H1 (cell line): ENCODE data around the gene ARMH1. TPM values are rescaled to one million over a fixed set of nuclear protein-coding genes. Genes with fewer than 3 reads are reported as not detected.

Experiments
- CTCF ChIA-PET: fragments of 300-600 bp; sonication (Branson Sonifier 250); formaldehyde crosslinking; loops from one replicate; lab custom pipeline; 2021; ENCODE audit not compliant: partially characterized antibody; lab: Charles Lee
- POLR2A ChIA-PET: fragments of 300-600 bp; sonication (Branson Sonifier 250); formaldehyde crosslinking; loops from one replicate; lab custom pipeline; 2021; ENCODE audit warnings: inconsistent platforms; ENCODE audit not compliant: partially characterized antibody; lab: Charles Lee
- DNase-seq, 2 experiments: peaks; one replicate each; pipeline versions ENCODE4 v3.0.0 to v3.0.0-alpha.2; 2010 to 2022; ENCODE audit warnings: low spot score in 2 of 2, low read depth in 1 of 2, mixed read lengths in 1 of 2
- FAIRE-seq: peaks from 2 replicates; lab custom pipeline; 2011; peaks lifted over from hg19 to GRCh38; lab: Jason Lieb, UNC
- H2AFZ ChIP-seq: 2 replicates; pipeline ENCODE4 v1.8.1; 2012; ENCODE audit warnings: low read length, inconsistent platforms
- H2AK5ac ChIP-seq: 2 replicates; pipeline ENCODE4 v1.6.1; 2013; ENCODE audit warnings: low read depth, low read length
- H2BK120ac ChIP-seq: replicated peaks from 2 replicates; pipeline ENCODE3; 2013; ENCODE audit warnings: low read depth, low read length, inconsistent platforms
- H2BK12ac ChIP-seq: 2 replicates; pipeline ENCODE4 v1.6.1; 2013; ENCODE audit warnings: low read depth, low read length
- H2BK15ac ChIP-seq: 2 replicates; pipeline ENCODE4 v1.6.1; 2013; ENCODE audit warnings: low read length
- H2BK20ac ChIP-seq: 2 replicates; pipeline ENCODE4 v1.6.1; 2013; ENCODE audit warnings: low read length
- H2BK5ac ChIP-seq: 2 replicates; pipeline ENCODE4 v1.6.1; 2013; ENCODE audit warnings: low read depth, low read length
- H3K14ac ChIP-seq: 2 replicates; pipeline ENCODE4 v1.6.1; 2013; ENCODE audit warnings: inconsistent platforms; ENCODE audit not compliant: insufficient read length
- H3K18ac ChIP-seq: 2 replicates; pipeline ENCODE4 v1.6.1; 2013; ENCODE audit warnings: low read length; ENCODE audit errors: extremely low read depth
- H3K23ac ChIP-seq: 2 replicates; pipeline ENCODE4 v1.6.1; 2013; ENCODE audit warnings: inconsistent platforms; ENCODE audit not compliant: insufficient read length
- H3K23me2 ChIP-seq: 2 replicates; pipeline ENCODE4 v1.6.1; 2013; ENCODE audit warnings: low read depth, low read length
- H3K27ac ChIP-seq: 2 replicates; pipeline ENCODE4 v1.6.1; 2011; ENCODE audit warnings: low read depth, low read length, inconsistent platforms
- H3K27me3 ChIP-seq, 4 experiments: replicated peaks in 1 of 4; 1 replicate in 1 of 4; 2 replicates in 3 of 4; pipeline versions ENCODE4 v1.6.1 to v1.8.1; 2011 to 2013; ENCODE audit warnings: low read length in 3 of 4, mild to moderate bottlenecking in 3 of 4, inconsistent platforms in 2 of 4, mixed read lengths in 2 of 4, moderate library complexity in 1 of 4; ENCODE audit not compliant: control insufficient read depth in 3 of 4, insufficient read depth in 3 of 4; ENCODE audit errors: extremely low read depth in 1 of 4
- H3K36me3 ChIP-seq, 4 experiments: 2 replicates each; pipeline versions ENCODE4 v1.6.1 to v1.8.1; 2011 to 2013; ENCODE audit warnings: mild to moderate bottlenecking in 4 of 4, low read length in 3 of 4, moderate library complexity in 2 of 4, control low read depth in 1 of 4, inconsistent platforms in 1 of 4; ENCODE audit not compliant: insufficient read depth in 4 of 4, control insufficient read depth in 2 of 4
- H3K4ac ChIP-seq: replicated peaks from 2 replicates; pipeline ENCODE3; 2013; ENCODE audit warnings: low read length, low read depth, mixed read lengths, inconsistent platforms; ENCODE audit not compliant: insufficient read length
- H3K4me1 ChIP-seq, 4 experiments: replicated peaks in 1 of 4; 1 replicate in 1 of 4; 2 replicates in 3 of 4; pipeline versions ENCODE4 v1.6.1 to v1.8.1; 2011 to 2013; ENCODE audit warnings: low read length in 3 of 4, inconsistent platforms in 2 of 4, mixed read lengths in 1 of 4; ENCODE audit not compliant: insufficient read depth in 4 of 4, control insufficient read depth in 3 of 4
- H3K4me2 ChIP-seq, 2 experiments: 2 replicates each; pipeline versions ENCODE4 v1.6.1 to v1.8.1; 2011 to 2013; ENCODE audit warnings: low read depth in 2 of 2, low read length in 2 of 2, control low read depth in 1 of 2, inconsistent platforms in 1 of 2, mild to moderate bottlenecking in 1 of 2; ENCODE audit not compliant: insufficient read depth in 1 of 2
- H3K4me3 ChIP-seq, 4 experiments: fragments of 200-600, 300-600 bp in 1 of 4; sonication (generic), shearing (Covaris generic), sonication (Bioruptor Twin) in 1 of 4; 2 replicates each; pipeline versions ENCODE4 v1.5.1 to v1.8.1; 2011 to 2016; ENCODE audit warnings: low read length in 4 of 4, low read depth in 3 of 4, control low read depth in 2 of 4, inconsistent platforms in 2 of 4, mild to moderate bottlenecking in 2 of 4, mixed read lengths in 1 of 4, moderate library complexity in 1 of 4; ENCODE audit not compliant: insufficient read depth in 2 of 4; ENCODE audit errors: extremely low read depth in 1 of 4
- H3K56ac ChIP-seq: replicated peaks from 2 replicates; pipeline ENCODE3; 2013; ENCODE audit warnings: low read depth, mild to moderate bottlenecking, mixed read lengths, low read length, inconsistent platforms; ENCODE audit not compliant: insufficient read length
- H3K79me1 ChIP-seq: 2 replicates; pipeline ENCODE4 v1.6.1; 2013; ENCODE audit warnings: low read depth, low read length, control low read depth
- H3K79me2 ChIP-seq, 2 experiments: 2 replicates each; pipeline versions ENCODE4 v1.6.1 to v1.8.1; 2012 to 2013; ENCODE audit warnings: low read length in 2 of 2, mild to moderate bottlenecking in 2 of 2, inconsistent platforms in 1 of 2; ENCODE audit not compliant: insufficient read depth in 2 of 2, control insufficient read depth in 1 of 2
- H3K9ac ChIP-seq, 4 experiments: replicated peaks in 1 of 4; 1 replicate in 1 of 4; 2 replicates in 3 of 4; pipeline versions ENCODE4 v1.6.1 to v1.8.1; 2011 to 2013; ENCODE audit warnings: low read depth in 3 of 4, low read length in 3 of 4, control low read depth in 2 of 4, mild to moderate bottlenecking in 2 of 4, moderate library complexity in 2 of 4, inconsistent platforms in 1 of 4; ENCODE audit errors: extremely low read depth in 1 of 4
- H3K9me3 ChIP-seq, 2 experiments: 2 replicates each; pipeline versions ENCODE4 v1.6.1 to v1.8.1; 2012 to 2013; ENCODE audit warnings: mild to moderate bottlenecking in 2 of 2, moderate library complexity in 2 of 2, control low read depth in 1 of 2, inconsistent platforms in 1 of 2, low read depth in 1 of 2, low read length in 1 of 2, mixed read lengths in 1 of 2; ENCODE audit not compliant: insufficient read depth in 2 of 2
- H4K20me1 ChIP-seq, 2 experiments: replicated peaks in 1 of 2; 2 replicates each; pipeline versions ENCODE3 to v1.8.1; 2011 to 2013; ENCODE audit warnings: inconsistent platforms in 2 of 2, low read length in 2 of 2, mild to moderate bottlenecking in 1 of 2; ENCODE audit not compliant: insufficient read depth in 2 of 2, control insufficient read depth in 1 of 2
- H4K5ac ChIP-seq: 2 replicates; pipeline ENCODE4 v1.6.1; 2013; ENCODE audit warnings: low read length, low read depth, mixed read lengths, inconsistent platforms; ENCODE audit not compliant: insufficient read length
- H4K8ac ChIP-seq: 2 replicates; pipeline ENCODE4 v1.8.0; 2013; ENCODE audit warnings: mild to moderate bottlenecking, moderate library complexity, low read length, inconsistent platforms; ENCODE audit not compliant: insufficient read depth; ENCODE audit errors: extremely low read depth
- H4K91ac ChIP-seq: replicated peaks from 2 replicates; pipeline ENCODE3; 2013; ENCODE audit warnings: low read length, mixed read lengths, inconsistent platforms; ENCODE audit not compliant: insufficient read length
- BRCA1 ChIP-seq: IDR thresholded peaks from 2 replicates; pipeline ENCODE4 v1.6.1; 2012; ENCODE audit warnings: low read depth, low read length, improper control_type of control experiment
- CHD2 ChIP-seq: IDR thresholded peaks from 2 replicates; pipeline ENCODE4 v1.6.1; 2012; ENCODE audit warnings: low read length, improper control_type of control experiment
- CREB1 ChIP-seq: IDR thresholded peaks from 2 replicates; pipeline ENCODE4 v1.6.1; 2012; ENCODE audit warnings: inconsistent platforms
- GTF2F1 ChIP-seq: IDR thresholded peaks from 2 replicates; pipeline ENCODE4 v1.6.1; 2012; ENCODE audit warnings: low read depth, low read length, improper control_type of control experiment, borderline replicate concordance
- KDM4A ChIP-seq: IDR thresholded peaks from one replicate; pipeline ENCODE4 v1.7.1; 2012; ENCODE audit warnings: low read depth, mild to moderate bottlenecking, moderate library complexity, low read length, inconsistent platforms; ENCODE audit not compliant: severe bottlenecking
- POLR2A ChIP-seq, 2 experiments: IDR thresholded peaks; 1 replicate in 1 of 2; 2 replicates in 1 of 2; pipeline ENCODE4 v1.6.1; 2011; ENCODE audit warnings: low read depth in 2 of 2, low read length in 2 of 2, mild to moderate bottlenecking in 2 of 2; ENCODE audit errors: control extremely low read depth in 1 of 2
- POLR2AphosphoS5 ChIP-seq: IDR thresholded peaks from 2 replicates; pipeline ENCODE4 v1.6.1; 2011; ENCODE audit warnings: low read depth, low read length
- SAP30 ChIP-seq: fragments of 300-600 bp; sonication (generic); IDR thresholded peaks from 2 replicates; pipeline ENCODE4 v1.7.1; 2012; ENCODE audit warnings: low read length, moderate library complexity, mild to moderate bottlenecking, inconsistent platforms; ENCODE audit not compliant: insufficient read depth, insufficient replicate concordance
- SIN3A ChIP-seq, 2 experiments: IDR thresholded peaks in 1 of 2; conservative IDR thresholded peaks in 1 of 2; 2 replicates each; pipeline ENCODE4 v1.6.1; 2011 to 2012; ENCODE audit warnings: low read length in 2 of 2, improper control_type of control experiment in 1 of 2, low read depth in 1 of 2, mild to moderate bottlenecking in 1 of 2
- TBP ChIP-seq: IDR thresholded peaks from 2 replicates; pipeline ENCODE4 v1.6.1; 2011; ENCODE audit warnings: low read depth, low read length, improper control_type of control experiment
- YY1 ChIP-seq: IDR thresholded peaks from 2 replicates; pipeline ENCODE4 v1.6.1; 2011; ENCODE audit warnings: low read depth, mild to moderate bottlenecking, low read length
- WGBS, 2 experiments: shearing (Covaris generic) in 1 of 2; methylation state at CpG; one replicate each; pipeline versions ENCODE4 v1.1.6 to v1.1.7; 2013 to 2015; ENCODE audit warnings: low lambda C conversion rate in 2 of 2, mixed read lengths in 2 of 2, inconsistent platforms in 1 of 2, low coverage in 1 of 2, missing lambda C conversion rate in 1 of 2; ENCODE audit not compliant: insufficient replicate concordance in 2 of 2, insufficient coverage in 1 of 2, insufficient read length in 1 of 2; ENCODE audit errors: extremely low coverage in 1 of 2, missing lambda C conversion rate in 1 of 2; 5-methylcytosine and 5-hydroxymethylcytosine counted together
- polyA plus RNA-seq, 7 experiments: library from polyadenylated mRNA; depleted of rRNA in 3 of 7; stranded (reverse) in 5 of 7; unstranded in 2 of 7; fragments of >200 nt in 5 of 7; fragments of 200-250 nt in 2 of 7; gene quantifications; 1 replicate in 5 of 7; 2 replicates in 1 of 7; 4 replicates in 1 of 7; pipeline versions ENCODE4 v1.2.1 to v1.2.3, GENCODE V29; 2011 to 2013; ENCODE audit warnings: missing spikeins in 2 of 7, mixed read lengths in 2 of 7
- total RNA-seq: library from RNA; stranded (reverse); fragmentation: NEBNext Ultra II Directional; extraction: Animal tissue kit (Norgen Biotek cat#: 25700); gene quantifications from 2 replicates; pipeline ENCODE4 v1.2.1, GENCODE V29; 2021

ARMH1 gene
- total and polyA plus RNA-seq, 2 of the 8 experiments (the other 6 are each of a cell fraction or from before 2014, with no cell fraction given), result 0.82 to 0.85 TPM

GRCh38 chr1:44739307-44740178, 65.0 kb downstream of the ARMH1 start, which contains the start of gene KIF2C:
Gene KIF2C (plus strand): TSS chr1:44739837. CDS start chr1:44739933, 96 bp downstream.
- Histone ChIP-seq H3K9ac (peak within 1 kb of the TSS; percentile 77 to 93 (median 87)), H3K23ac (no peak within 1 kb of the TSS), H3K4me3 (peak within 1 kb of the TSS; percentile 54 to 98 (median 94)), H4K5ac (peak within 1 kb of the TSS; percentile 26), H2AFZ (peak within 1 kb of the TSS; percentile 62), H3K4me2 (peak within 1 kb of the TSS; percentile 67 to 82), H3K9me3 (peaks cover 0 to 7% of the 10 kb centered on the region in 2 experiments; a peak in 1 of 4 replicates), H3K79me2 (peaks cover 2 to 30% of the 10 kb centered on the region in 2 experiments; a peak in 3 of 4 replicates), H3K4ac (peak within 1 kb of the TSS; percentile 48), H2BK20ac (no peak within 1 kb of the TSS), H3K79me1 (peaks cover 7% of the 10 kb centered on the region), H2BK120ac (peak within 1 kb of the TSS; percentile 2), H3K27me3 (no peaks in the 10 kb centered on the region), H2BK15ac (0 out of 2 replicates have a peak within 1 kb of the TSS, but pooled peaks have one; percentile 22), H2BK12ac (peak within 1 kb of the TSS; percentile 0; the same call in 1 of the 2 replicates), H3K56ac (peak within 1 kb of the TSS; percentile 50), H3K18ac (peak within 1 kb of the TSS; percentile 49), H4K20me1 (no peaks in the 10 kb centered on the region), H3K14ac (no peak within 1 kb of the TSS), H4K91ac (peak within 1 kb of the TSS; percentile 61), H2BK5ac (peak within 1 kb of the TSS; percentile 96), H2AK5ac (no peak within 1 kb of the TSS), H3K36me3 (peaks cover 11 to 22% (median 13%) of the 10 kb centered on the region in 4 experiments), H3K23me2 (peaks cover 3% of the 10 kb centered on the region; the same call in 1 of the 2 replicates), H3K27ac (peak within 1 kb of the TSS; percentile 83), H4K8ac (peak within 1 kb of the TSS; percentile 63; the same call in 1 of the 2 replicates), H3K4me1 (peaks cover 0 to 3% (median 2%) of the 10 kb centered on the region in 4 experiments; a peak in 3 of 7 replicates)
- POLR2A ChIA-PET, result interaction anchor here (0.6 to 10.5 kb wide), 9 partner anchors 9 to 90 kb away, joined by 3 to 120 read pairs (median 6); partner anchors contain the start of genes RNU5D-1 and RPS8
- FAIRE-seq (peak; percentile 65), DNase-seq (peak; percentile 91 to 97)
- WGBS, 2 experiments, result 8% methylated on average over 57 of the region's 57 CpGs; no CpG with 5 or more reads in 1 of the 2 experiments
- CTCF ChIA-PET, result interaction anchor here (1.3 to 2.1 kb wide), 2 partner anchors 8 to 10 kb away, joined by 4 to 6 read pairs; partner anchors contain the start of gene RNU5D-1
- no peak for TF ChIP-seq GTF2F1
- 0 out of 2 replicates have a peak, but pooled peaks have one; percentile 19 for TF ChIP-seq BRCA1
- peak; percentile 73 for TF ChIP-seq TBP
- peak; percentile 94 for TF ChIP-seq SAP30
- peak; percentile 88 to 96; a peak in 3 of 4 replicates for TF ChIP-seq SIN3A (conservative IDR thresholded peaks at IDR 0.05 in 1 of 2, IDR thresholded peaks at IDR 0.05 in 1 of 2; ENCODE audit: low read depth in 1 of 2, low read length in 2 of 2)
- peak; percentile 53 for TF ChIP-seq KDM4A
- TF ChIP-seq CHD2, result peak; percentile 68
- peak; percentile 80 for TF ChIP-seq POLR2AphosphoS5
- no peak for TF ChIP-seq YY1
- TF ChIP-seq CREB1, result peak; percentile 91
- TF ChIP-seq POLR2A (IDR thresholded peaks at IDR 0.05; ENCODE audit: control extremely low read depth in 1 of 2, low read depth in 2 of 2, low read length in 2 of 2), result peak; percentile 40 to 93
